Breast epithelium (tissue), 4 donors: ENCODE data around the gene SLC28A1. TPM values are rescaled to one million over a fixed set of nuclear protein-coding genes. Genes with fewer than 3 reads are reported as not detected.

Experiments
- DNase-seq, 2 donors: peaks; one replicate each; pipeline ENCODE4 v3.0.0-alpha.2; 2019; ENCODE audit warnings: low spot score in 2 of 2
- H3K27ac ChIP-seq, 2 donors: fragments of 200-600 bp; sonication (generic) in 1 of 2; one replicate each; pipeline ENCODE4 v1.5.1; 2016 to 2019; ENCODE audit warnings: mild to moderate bottlenecking in 1 of 2
- H3K27me3 ChIP-seq, 2 donors: fragments of 200-600 bp; sonication (generic) in 1 of 2; one replicate each; pipeline versions ENCODE4 v1.5.1 to v1.6.0; 2017 to 2019; ENCODE audit warnings: control low read depth in 1 of 2, mild to moderate bottlenecking in 1 of 2
- H3K36me3 ChIP-seq: fragments of 200-600 bp; one replicate; pipeline ENCODE4 v1.5.1; 2019
- H3K4me1 ChIP-seq, 2 donors: fragments of 200-600 bp; sonication (generic); one replicate each; pipeline ENCODE4 v1.5.1; 2016 to 2019; ENCODE audit warnings: control low read depth in 1 of 2
- H3K4me3 ChIP-seq, 3 donors: fragments of 200-600 bp; sonication (generic); 1 replicate in 2 of 3; 2 replicates in 1 of 3; pipeline ENCODE4 v1.5.1; 2016 to 2019; ENCODE audit warnings: mild to moderate bottlenecking in 3 of 3, moderate library complexity in 2 of 3
- H3K9me3 ChIP-seq, 2 donors: fragments of 200-600 bp; sonication (generic) in 1 of 2; one replicate each; pipeline ENCODE4 v1.5.1; 2016 to 2019; ENCODE audit warnings: control low read depth in 1 of 2
- POLR2A ChIP-seq: fragments of 450-650 bp; IDR thresholded peaks from one replicate; pipeline ENCODE4 v1.6.1; 2016; ENCODE audit warnings: antibody characterized with exemption, mild to moderate bottlenecking, moderate library complexity
- POLR2AphosphoS5 ChIP-seq, 3 donors: sonication (generic); formaldehyde crosslinking; IDR thresholded peaks; one replicate each; pipeline ENCODE4 v1.6.1; 2017; ENCODE audit warnings: antibody characterized with exemption in 3 of 3
- intact Hi-C: fragments of 100-400 bp; cut with DNase I; formaldehyde crosslinking; loops from one replicate; pipeline ENCODE4 v1.15.1; 2023; ENCODE audit warnings: low total_unique reads
- total RNA-seq, 3 donors: library from RNA; depleted of rRNA; stranded (reverse); fragments of >200 nt; gene quantifications; one replicate each; pipeline ENCODE4 v1.1.0, GENCODE V29; 2016
- TF ChIP-seq, protein P1 (sequence below), 3 donors: fragments of 450-650 bp; IDR thresholded peaks; one replicate each; pipeline ENCODE4 v1.5.1; 2016 to 2017; ENCODE audit warnings: antibody characterized with exemption in 3 of 3, mild to moderate bottlenecking in 3 of 3, moderate library complexity in 3 of 3

SLC28A1 gene
- total RNA-seq, 3 donors from 2014 or later, result 0.59 TPM; not detected in 2

DNA sequence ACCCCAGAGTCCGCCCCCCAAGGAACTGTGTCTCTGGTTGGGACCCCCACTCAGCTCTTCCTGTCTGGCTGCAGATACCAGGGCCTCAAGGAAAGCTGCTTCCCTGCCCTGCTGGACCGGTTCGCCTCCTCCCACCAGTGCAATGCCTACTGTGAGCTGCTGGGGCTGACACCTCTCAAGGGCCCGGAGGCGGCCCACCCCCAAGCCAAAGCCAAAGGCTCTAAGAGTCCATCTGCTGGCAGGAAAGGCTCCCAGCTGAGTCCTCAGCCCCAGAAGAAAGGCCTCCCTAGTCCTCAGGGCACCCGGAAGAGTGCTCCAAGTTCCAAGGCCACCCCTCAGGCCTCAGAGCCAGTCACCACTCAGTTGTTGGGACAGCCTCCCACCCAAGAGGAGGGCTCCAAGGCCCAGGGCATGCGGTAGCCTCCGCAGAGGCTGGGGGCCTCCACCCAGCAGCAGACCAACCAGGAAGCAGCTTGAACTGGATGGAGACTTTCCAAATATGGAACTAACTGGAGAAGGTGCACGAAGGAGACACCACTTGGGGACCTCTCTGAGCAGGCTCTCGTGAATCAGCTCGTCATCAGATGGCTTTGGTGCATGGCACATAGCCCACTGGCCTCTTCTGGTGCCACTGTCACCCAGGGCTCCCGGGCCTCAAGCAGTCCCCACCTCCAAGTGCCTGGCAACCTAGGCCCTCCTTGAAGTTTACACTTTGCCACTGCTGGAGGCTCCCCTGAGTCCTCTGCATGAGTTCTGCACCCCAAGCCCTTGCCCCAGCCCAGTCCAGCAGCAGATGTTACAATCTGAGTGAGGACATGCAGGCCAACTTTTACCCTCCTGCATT is 16.2 kb upstream of the SLC28A1 start:
- DNase-seq, result no peak
- Histone ChIP-seq H3K4me3 (no peak overlapping the region), H3K4me1 (no peaks in the 10 kb centered on the region), H3K27me3 (no peaks in the 10 kb centered on the region), H3K9me3 (no peaks in the 10 kb centered on the region), H3K27ac (no peak overlapping the region), H3K36me3 (no peaks in the 10 kb centered on the region)
- intact Hi-C loops, result no loop called here
- TF ChIP-seq POLR2AphosphoS5 (IDR thresholded peaks at IDR 0.05), result no peak
- TF ChIP-seq, protein P1, sequence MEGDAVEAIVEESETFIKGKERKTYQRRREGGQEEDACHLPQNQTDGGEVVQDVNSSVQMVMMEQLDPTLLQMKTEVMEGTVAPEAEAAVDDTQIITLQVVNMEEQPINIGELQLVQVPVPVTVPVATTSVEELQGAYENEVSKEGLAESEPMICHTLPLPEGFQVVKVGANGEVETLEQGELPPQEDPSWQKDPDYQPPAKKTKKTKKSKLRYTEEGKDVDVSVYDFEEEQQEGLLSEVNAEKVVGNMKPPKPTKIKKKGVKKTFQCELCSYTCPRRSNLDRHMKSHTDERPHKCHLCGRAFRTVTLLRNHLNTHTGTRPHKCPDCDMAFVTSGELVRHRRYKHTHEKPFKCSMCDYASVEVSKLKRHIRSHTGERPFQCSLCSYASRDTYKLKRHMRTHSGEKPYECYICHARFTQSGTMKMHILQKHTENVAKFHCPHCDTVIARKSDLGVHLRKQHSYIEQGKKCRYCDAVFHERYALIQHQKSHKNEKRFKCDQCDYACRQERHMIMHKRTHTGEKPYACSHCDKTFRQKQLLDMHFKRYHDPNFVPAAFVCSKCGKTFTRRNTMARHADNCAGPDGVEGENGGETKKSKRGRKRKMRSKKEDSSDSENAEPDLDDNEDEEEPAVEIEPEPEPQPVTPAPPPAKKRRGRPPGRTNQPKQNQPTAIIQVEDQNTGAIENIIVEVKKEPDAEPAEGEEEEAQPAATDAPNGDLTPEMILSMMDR (IDR thresholded peaks at IDR 0.05), result no peak
- TF ChIP-seq POLR2A, result no peak

DNA sequence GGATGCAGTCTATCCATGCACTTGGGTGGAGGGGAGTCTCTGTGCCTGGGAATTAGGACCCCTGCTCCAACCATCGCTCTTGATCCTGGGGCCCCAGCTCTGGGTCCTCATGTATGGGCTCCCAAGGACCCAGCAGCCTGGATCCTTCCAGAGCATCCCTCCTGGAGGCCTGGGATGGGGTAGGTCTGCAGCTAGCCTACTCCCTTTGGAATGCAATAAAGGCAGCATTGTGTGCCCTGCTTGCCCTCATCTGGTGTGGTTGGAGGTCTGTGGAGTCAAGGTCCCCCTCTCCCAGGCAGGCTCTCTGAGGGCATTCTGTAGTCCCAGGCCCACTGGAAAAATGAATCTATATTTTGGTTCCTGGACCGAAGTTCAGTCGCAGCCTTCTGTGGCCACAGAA is 15.0 kb upstream of the SLC28A1 start:
- no peak overlapping the region for H3K4me3 ChIP-seq
- no peaks in the 10 kb centered on the region for H3K27me3 ChIP-seq
- intact Hi-C loops, result no loop called here
- no peak for DNase-seq
- TF ChIP-seq, protein P1 (IDR thresholded peaks at IDR 0.05), result no peak
- no peak for TF ChIP-seq POLR2A
- TF ChIP-seq POLR2AphosphoS5 (IDR thresholded peaks at IDR 0.05), result no peak
- H3K36me3 ChIP-seq, result no peaks in the 10 kb centered on the region
- H3K4me1 ChIP-seq, result no peaks in the 10 kb centered on the region
- no peak overlapping the region for H3K27ac ChIP-seq
- H3K9me3 ChIP-seq, result no peaks in the 10 kb centered on the region

DNA sequence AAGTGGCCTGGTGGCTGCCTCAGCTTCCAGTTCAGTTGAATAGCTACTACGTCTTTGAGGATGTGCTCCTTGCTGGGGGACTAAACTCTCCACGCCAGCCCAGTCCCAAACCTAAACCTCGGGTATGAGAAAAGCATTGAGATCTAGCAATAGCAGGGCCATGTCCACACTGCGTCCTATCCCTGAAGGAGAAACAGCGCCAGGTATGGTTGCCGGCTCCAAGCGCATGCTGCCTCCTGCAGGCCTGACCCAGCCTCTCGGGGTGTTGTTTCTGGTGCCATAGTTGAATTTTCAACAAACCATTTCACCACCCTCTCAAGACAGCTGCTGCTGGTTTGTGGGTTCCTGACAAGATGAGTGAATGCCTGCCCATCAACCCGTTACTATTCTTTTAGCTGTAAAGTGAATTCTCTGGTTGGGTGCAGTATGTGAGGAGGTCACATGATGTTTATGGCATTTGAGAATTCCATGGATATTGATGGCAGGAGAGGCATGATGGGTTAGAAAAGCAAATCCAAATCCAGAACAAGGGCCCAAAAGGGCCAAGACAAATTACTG is 13.0 kb upstream of the SLC28A1 start:
- intact Hi-C loops, result no loop called here
- DNase-seq, result no peak
- no peak overlapping the region for H3K4me3 ChIP-seq
- no peaks in the 10 kb centered on the region for H3K27me3 ChIP-seq
- H3K27ac ChIP-seq, result no peak overlapping the region
- H3K4me1 ChIP-seq, result no peaks in the 10 kb centered on the region
- TF ChIP-seq POLR2A (no peak), POLR2AphosphoS5 (IDR thresholded peaks at IDR 0.05) (no peak)
- TF ChIP-seq, protein P1 (IDR thresholded peaks at IDR 0.05), result no peak
- no peaks in the 10 kb centered on the region for H3K9me3 ChIP-seq
- no peaks in the 10 kb centered on the region for H3K36me3 ChIP-seq

DNA sequence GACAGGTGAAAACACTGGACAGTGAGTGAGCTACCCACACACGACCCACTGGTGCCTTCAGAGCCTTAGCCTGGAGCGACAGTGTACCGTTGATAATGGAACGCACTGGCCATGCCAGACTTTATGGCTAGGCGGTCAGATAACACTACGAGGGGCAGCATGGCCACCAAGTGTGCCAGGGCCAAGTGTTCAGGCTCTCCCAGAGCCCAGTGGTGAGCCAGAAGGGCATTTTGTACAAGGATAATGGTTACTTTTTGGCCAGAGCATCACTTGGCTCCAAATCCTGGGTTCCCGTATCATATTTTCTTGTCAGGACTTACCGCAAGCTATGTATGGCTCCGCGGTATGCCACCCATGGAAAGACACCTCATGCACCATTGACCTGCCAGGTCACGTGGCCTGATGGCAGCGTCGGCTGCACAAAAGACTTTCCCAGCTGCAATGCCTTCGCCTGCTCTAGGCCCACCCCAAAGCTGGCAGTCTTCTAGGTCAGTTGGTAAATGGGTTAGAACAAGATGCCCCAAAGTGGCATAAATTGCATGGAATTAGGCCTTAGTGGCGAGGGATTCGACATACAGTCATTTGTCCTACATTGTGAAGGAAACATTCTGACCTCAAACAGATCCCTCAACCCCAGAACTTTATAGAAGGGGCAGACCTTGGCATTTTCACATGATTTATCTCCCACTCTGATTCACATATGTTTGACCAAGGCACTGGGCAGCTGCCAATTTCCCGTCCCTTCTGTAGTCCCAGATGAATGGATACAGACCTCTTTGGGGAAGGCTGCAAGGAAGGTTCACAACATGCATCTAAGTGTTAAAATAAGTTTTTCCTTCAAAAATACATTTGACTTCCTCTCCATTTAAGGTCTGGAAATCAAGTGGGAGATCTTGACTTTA is 12.2 kb upstream of the SLC28A1 start:
- DNase-seq, result no peak
- TF ChIP-seq POLR2AphosphoS5 (IDR thresholded peaks at IDR 0.05) (no peak), POLR2A (no peak)
- TF ChIP-seq, protein P1 (IDR thresholded peaks at IDR 0.05), result no peak
- intact Hi-C loops, result no loop called here
- Histone ChIP-seq H3K4me1 (no peaks in the 10 kb centered on the region), H3K4me3 (no peak overlapping the region), H3K36me3 (no peaks in the 10 kb centered on the region), H3K27ac (no peak overlapping the region), H3K9me3 (no peaks in the 10 kb centered on the region), H3K27me3 (no peaks in the 10 kb centered on the region)
